ENCODE results near the gene CNTF. TPM values are rescaled to one million over a fixed set of nuclear protein-coding genes. Genes with fewer than 3 reads are reported as not detected.

CNTF gene
- total RNA-seq, 1 experiment from 2014 or later = 4.1 TPM

DNA sequence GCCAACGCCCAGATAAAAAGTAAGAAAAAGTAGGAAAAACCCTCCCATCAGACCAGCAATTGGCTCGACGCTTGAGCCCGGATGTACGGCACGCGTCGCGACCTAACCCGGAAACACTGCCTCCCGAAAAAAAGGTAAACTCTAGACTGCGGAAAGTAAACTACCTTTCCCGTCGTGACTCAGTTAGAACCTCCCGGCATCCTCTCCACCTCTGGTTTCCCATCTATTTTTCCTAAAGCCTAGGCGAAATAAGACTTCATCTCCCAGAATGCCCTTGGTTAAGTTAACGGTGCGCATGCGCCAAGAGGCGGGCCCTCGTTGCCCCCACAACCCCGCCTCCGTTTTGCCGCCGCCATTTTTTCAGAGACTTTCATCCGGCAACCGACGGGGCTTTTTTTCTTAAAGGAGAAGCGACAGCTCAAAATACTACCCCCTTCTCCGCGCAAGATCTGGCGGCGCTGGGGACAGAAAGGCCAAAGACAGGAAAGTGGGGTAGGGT lies 44.3 kb upstream of the CNTF start:
- H3K36me3 ChIP-seq (ENCODE audit: insufficient read depth, low read length) = peaks cover 9% of the 10 kb centered on the region; the same call in 1 of the 2 replicates
- H3K9me3 ChIP-seq (ENCODE audit: low read length) = no peaks in the 10 kb centered on the region
- no peak overlapping the region; the same call in 1 of the 2 replicates for H2AFZ ChIP-seq (ENCODE audit: low read length)
- H3K4me3 ChIP-seq (ENCODE audit: low read length) = peak overlapping the region; percentile 85
- peak overlapping the region; percentile 98 for H3K9ac ChIP-seq (ENCODE audit: low read length)
- peak overlapping the region; percentile 89 for H3K4me2 ChIP-seq (ENCODE audit: low read depth, low read length, poor library complexity, severe bottlenecking)
- H4K20me1 ChIP-seq (ENCODE audit: insufficient read depth, low read depth, low read length) = no peaks in the 10 kb centered on the region
- H3K9me2 ChIP-seq (replicated peaks; ENCODE audit: insufficient read depth, low read length) = no peaks in the 10 kb centered on the region
- peak; percentile 99 for DNase-seq
- H3K79me2 ChIP-seq (ENCODE audit: low read length) = peaks cover 82% of the 10 kb centered on the region
- H3K27ac ChIP-seq (ENCODE audit: low read length) = peak overlapping the region; percentile 97
- no peaks in the 10 kb centered on the region for H3K27me3 ChIP-seq (ENCODE audit: low read length)
- peaks cover 61% of the 10 kb centered on the region for H3K4me1 ChIP-seq (ENCODE audit: low read length)

DNA sequence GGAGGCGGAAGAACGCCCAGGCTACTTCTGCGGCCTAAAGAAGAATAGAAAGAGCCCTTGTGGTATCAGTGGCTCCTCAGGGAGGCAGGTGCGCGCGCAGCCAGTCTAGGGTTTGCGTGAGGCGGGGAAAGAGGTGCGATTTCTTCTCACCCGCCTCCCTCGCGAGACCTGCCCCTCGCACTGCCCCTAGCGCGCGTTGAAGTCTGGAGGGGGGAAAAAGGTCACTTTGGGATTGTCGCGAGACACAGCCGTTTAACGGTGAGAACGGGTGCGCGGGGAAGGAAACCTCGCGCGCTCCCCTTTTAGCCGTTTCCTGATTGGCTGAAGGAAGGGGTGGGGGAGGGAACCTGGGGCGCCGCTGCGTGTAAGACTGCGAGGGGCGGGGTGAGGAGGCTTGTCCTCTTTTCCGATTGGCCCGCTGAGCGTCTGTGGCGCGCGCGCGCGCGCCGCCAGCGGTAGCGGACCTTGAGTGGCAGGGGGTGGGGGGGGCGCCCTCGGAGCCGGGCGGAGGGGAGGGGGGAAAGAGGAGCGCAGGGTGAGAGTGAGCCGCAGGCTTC lies 43.8 kb upstream of the CNTF start, which contains the start of gene ZFP91:
ZFP91 (plus strand) TSS at position 429 of the 557 bp plus-strand sequence. CDS start 219 bp downstream, outside the sequence.
- Histone ChIP-seq H3K4me2 (ENCODE audit: low read depth, low read length, poor library complexity, severe bottlenecking) (peak within 1 kb of the TSS; percentile 95), H3K9me3 (ENCODE audit: low read length) (no peaks in the 10 kb centered on the region), H3K27me3 (ENCODE audit: low read length) (no peaks in the 10 kb centered on the region), H3K9ac (ENCODE audit: low read length) (peak within 1 kb of the TSS; percentile 98), H3K27ac (ENCODE audit: low read length) (peak within 1 kb of the TSS; percentile 97), H2AFZ (ENCODE audit: low read length) (no peak within 1 kb of the TSS; the same call in 1 of the 2 replicates), H3K79me2 (ENCODE audit: low read length) (peaks cover 82% of the 10 kb centered on the region), H4K20me1 (ENCODE audit: insufficient read depth, low read depth, low read length) (no peaks in the 10 kb centered on the region), H3K9me2 (replicated peaks; ENCODE audit: insufficient read depth, low read length) (no peaks in the 10 kb centered on the region), H3K4me1 (ENCODE audit: low read length) (peaks cover 61% of the 10 kb centered on the region), H3K36me3 (ENCODE audit: insufficient read depth, low read length) (peaks cover 13% of the 10 kb centered on the region; the same call in 1 of the 2 replicates), H3K4me3 (ENCODE audit: low read length) (peak within 1 kb of the TSS; percentile 85)
- peak; percentile 99 for DNase-seq

DNA sequence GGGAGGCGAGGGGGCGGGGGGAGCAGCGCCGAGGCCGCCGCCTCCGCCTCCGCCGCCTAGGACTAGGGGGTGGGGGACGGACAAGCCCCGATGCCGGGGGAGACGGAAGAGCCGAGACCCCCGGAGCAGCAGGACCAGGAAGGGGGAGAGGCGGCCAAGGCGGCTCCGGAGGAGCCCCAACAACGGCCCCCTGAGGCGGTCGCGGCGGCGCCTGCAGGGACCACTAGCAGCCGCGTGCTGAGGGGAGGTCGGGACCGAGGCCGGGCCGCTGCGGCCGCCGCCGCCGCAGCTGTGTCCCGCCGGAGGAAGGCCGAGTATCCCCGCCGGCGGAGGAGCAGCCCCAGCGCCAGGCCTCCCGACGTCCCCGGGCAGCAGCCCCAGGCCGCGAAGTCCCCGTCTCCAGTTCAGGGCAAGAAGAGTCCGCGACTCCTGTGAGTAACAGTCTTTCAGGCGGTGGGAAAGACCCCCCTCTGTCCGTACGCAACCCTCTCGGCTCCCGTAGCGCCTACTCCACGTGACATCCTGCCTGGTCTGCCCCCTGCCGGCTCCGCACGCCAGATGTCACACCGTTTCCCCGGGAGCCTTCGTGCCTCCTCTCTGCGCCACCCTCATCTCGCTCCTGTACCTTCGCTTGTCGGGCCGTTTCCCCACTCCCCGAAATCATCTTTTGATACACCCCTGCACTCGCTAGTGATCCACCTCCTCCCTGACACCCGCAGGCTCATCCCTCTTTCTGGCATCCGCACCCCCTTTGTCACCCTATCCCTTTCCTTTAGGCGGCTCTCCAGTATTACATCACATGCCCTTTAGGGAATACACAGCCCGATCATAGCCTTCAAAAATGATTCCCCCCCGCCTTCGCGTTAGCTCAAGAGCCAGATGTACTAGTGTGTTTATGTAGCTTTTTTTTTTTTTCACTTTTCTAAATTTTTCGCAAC lies 43.0 kb upstream of the CNTF start:
- Histone ChIP-seq H3K4me3 (ENCODE audit: low read length) (peak overlapping the region; percentile 81), H3K9me2 (replicated peaks; ENCODE audit: insufficient read depth, low read length) (no peaks in the 10 kb centered on the region), H4K20me1 (ENCODE audit: insufficient read depth, low read depth, low read length) (no peaks in the 10 kb centered on the region), H3K27me3 (ENCODE audit: low read length) (no peaks in the 10 kb centered on the region), H3K27ac (ENCODE audit: low read length) (peak overlapping the region; percentile 89), H3K9me3 (ENCODE audit: low read length) (no peaks in the 10 kb centered on the region), H3K36me3 (ENCODE audit: insufficient read depth, low read length) (peaks cover 14% of the 10 kb centered on the region; the same call in 1 of the 2 replicates), H3K4me1 (ENCODE audit: low read length) (peaks cover 58% of the 10 kb centered on the region), H3K79me2 (ENCODE audit: low read length) (peaks cover 82% of the 10 kb centered on the region), H3K9ac (ENCODE audit: low read length) (peak overlapping the region; percentile 94), H2AFZ (ENCODE audit: low read length) (no peak overlapping the region), H3K4me2 (ENCODE audit: low read depth, low read length, poor library complexity, severe bottlenecking) (peak overlapping the region; percentile 95)
- peak; percentile 96 for DNase-seq

DNA sequence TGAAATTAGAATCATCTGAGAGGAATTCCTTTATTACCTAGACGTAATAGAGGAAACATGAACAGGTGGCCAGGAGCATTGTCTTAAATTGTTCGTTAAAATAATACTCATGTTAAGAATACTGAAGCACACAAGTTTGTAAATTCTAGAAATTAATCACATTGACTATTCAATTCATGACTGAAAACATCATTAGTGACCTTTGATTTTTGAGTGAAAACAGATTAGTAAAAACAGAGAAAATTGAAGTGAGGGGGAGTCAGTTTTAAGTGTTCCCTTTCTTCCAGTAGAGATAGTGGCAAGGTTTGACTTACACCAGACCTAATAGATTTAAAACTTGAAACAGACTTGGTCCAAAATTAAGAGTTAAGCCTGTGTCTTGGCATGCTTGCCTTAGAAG lies 42.2 kb upstream of the CNTF start:
- no peak for DNase-seq
- H4K20me1 ChIP-seq (ENCODE audit: insufficient read depth, low read depth, low read length) = no peaks in the 10 kb centered on the region
- peak overlapping the region; percentile 94 for H3K9ac ChIP-seq (ENCODE audit: low read length)
- no peak overlapping the region for H2AFZ ChIP-seq (ENCODE audit: low read length)
- peaks cover 23% of the 10 kb centered on the region for H3K36me3 ChIP-seq (ENCODE audit: insufficient read depth, low read length)
- H3K9me3 ChIP-seq (ENCODE audit: low read length) = no peaks in the 10 kb centered on the region
- peaks cover 59% of the 10 kb centered on the region for H3K4me1 ChIP-seq (ENCODE audit: low read length)
- H3K27me3 ChIP-seq (ENCODE audit: low read length) = no peaks in the 10 kb centered on the region
- H3K27ac ChIP-seq (ENCODE audit: low read length) = peak overlapping the region; percentile 89
- no peaks in the 10 kb centered on the region for H3K9me2 ChIP-seq (replicated peaks; ENCODE audit: insufficient read depth, low read length)
- H3K79me2 ChIP-seq (ENCODE audit: low read length) = peaks cover 82% of the 10 kb centered on the region
- peak overlapping the region; percentile 95 for H3K4me2 ChIP-seq (ENCODE audit: low read depth, low read length, poor library complexity, severe bottlenecking)
- peak overlapping the region; percentile 81 for H3K4me3 ChIP-seq (ENCODE audit: low read length)

DNA sequence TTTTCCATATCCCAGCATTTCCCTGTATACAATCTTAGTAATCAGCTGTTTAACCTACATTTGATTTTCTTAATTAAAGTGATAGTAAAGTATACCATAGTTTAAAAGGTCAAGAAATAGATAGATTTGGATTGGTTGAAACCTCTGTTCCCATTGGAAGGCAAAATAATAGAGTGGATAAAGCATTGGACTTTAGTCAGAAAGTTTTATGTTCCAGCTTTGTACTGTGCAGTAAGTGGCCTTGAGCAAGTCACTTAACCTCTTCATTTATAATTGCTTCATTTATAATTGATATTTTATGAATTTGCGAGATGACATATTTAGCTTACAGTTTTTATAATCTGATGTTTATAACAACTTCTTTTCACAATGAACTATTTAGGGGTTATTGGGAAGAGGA lies 40.0 kb upstream of the CNTF start:
- H3K4me1 ChIP-seq (ENCODE audit: low read length) = peaks cover 55% of the 10 kb centered on the region
- H3K4me3 ChIP-seq (ENCODE audit: low read length) = no peak overlapping the region
- peaks cover 83% of the 10 kb centered on the region for H3K79me2 ChIP-seq (ENCODE audit: low read length)
- no peak overlapping the region for H3K27ac ChIP-seq (ENCODE audit: low read length)
- no peaks in the 10 kb centered on the region for H3K9me2 ChIP-seq (replicated peaks; ENCODE audit: insufficient read depth, low read length)
- no peak overlapping the region for H2AFZ ChIP-seq (ENCODE audit: low read length)
- peak overlapping the region; percentile 95 for H3K4me2 ChIP-seq (ENCODE audit: low read depth, low read length, poor library complexity, severe bottlenecking)
- H3K9ac ChIP-seq (ENCODE audit: low read length) = no peak overlapping the region
- no peaks in the 10 kb centered on the region for H4K20me1 ChIP-seq (ENCODE audit: insufficient read depth, low read depth, low read length)
- DNase-seq = no peak
- H3K36me3 ChIP-seq (ENCODE audit: insufficient read depth, low read length) = peaks cover 43% of the 10 kb centered on the region
- H3K9me3 ChIP-seq (ENCODE audit: low read length) = no peaks in the 10 kb centered on the region
- H3K27me3 ChIP-seq (ENCODE audit: low read length) = no peaks in the 10 kb centered on the region

DNA sequence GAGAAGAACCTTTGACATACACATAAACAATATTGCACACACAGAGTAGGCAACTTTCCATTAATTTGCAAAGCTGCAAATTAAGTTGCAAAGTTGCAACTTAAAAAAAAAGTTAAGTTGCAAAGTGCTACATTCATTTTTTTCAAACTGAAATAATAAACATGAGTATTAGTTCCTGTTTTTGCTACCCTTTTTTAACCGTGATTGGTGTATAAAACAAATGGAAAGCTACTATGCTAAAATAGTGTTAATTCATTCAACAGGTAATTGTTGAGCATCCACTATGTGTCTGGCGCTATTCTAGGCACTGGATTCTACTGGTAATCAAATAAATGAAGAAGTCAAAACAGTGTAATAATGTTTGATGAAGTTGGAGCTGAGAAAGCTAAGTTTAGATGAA lies 35.5 kb upstream of the CNTF start:
- Histone ChIP-seq H3K27me3 (ENCODE audit: low read length) (no peaks in the 10 kb centered on the region), H3K4me1 (ENCODE audit: low read length) (peaks cover 37% of the 10 kb centered on the region), H3K9ac (ENCODE audit: low read length) (no peak overlapping the region), H3K4me2 (ENCODE audit: low read depth, low read length, poor library complexity, severe bottlenecking) (no peak overlapping the region), H3K36me3 (ENCODE audit: insufficient read depth, low read length) (peaks cover 50% of the 10 kb centered on the region), H3K9me2 (replicated peaks; ENCODE audit: insufficient read depth, low read length) (no peaks in the 10 kb centered on the region), H2AFZ (ENCODE audit: low read length) (no peak overlapping the region), H3K27ac (ENCODE audit: low read length) (no peak overlapping the region), H3K9me3 (ENCODE audit: low read length) (no peaks in the 10 kb centered on the region), H4K20me1 (ENCODE audit: insufficient read depth, low read depth, low read length) (no peaks in the 10 kb centered on the region), H3K79me2 (ENCODE audit: low read length) (peaks cover 100% of the 10 kb centered on the region), H3K4me3 (ENCODE audit: low read length) (no peak overlapping the region)
- DNase-seq = no peak

DNA sequence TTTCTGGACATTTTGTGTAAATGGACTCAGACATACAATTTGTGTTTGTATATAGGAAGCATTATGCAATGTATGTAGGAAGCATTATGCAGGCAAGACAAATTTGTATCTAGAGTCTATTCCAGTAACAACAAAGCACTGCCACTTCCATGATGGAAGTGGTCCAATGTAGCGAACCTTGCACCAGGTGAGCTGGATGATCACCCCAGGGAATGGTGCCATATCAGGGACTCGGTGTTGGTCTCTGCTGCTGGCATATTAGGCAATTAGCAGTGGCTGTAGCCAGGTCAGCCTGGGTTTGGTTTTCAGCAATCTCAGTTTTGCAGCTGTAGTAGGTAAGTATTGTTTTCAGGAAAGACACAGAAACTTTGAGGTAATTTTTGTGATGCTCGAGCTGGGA lies 30.8 kb upstream of the CNTF start:
- Histone ChIP-seq H3K4me3 (ENCODE audit: low read length) (no peak overlapping the region), H2AFZ (ENCODE audit: low read length) (no peak overlapping the region), H3K79me2 (ENCODE audit: low read length) (peaks cover 100% of the 10 kb centered on the region), H3K36me3 (ENCODE audit: insufficient read depth, low read length) (peaks cover 32% of the 10 kb centered on the region; the same call in 1 of the 2 replicates), H3K9me3 (ENCODE audit: low read length) (no peaks in the 10 kb centered on the region), H3K4me1 (ENCODE audit: low read length) (peaks cover 24% of the 10 kb centered on the region), H4K20me1 (ENCODE audit: insufficient read depth, low read depth, low read length) (peaks cover 4% of the 10 kb centered on the region; the same call in 1 of the 2 replicates), H3K4me2 (ENCODE audit: low read depth, low read length, poor library complexity, severe bottlenecking) (no peak overlapping the region), H3K9me2 (replicated peaks; ENCODE audit: insufficient read depth, low read length) (no peaks in the 10 kb centered on the region), H3K9ac (ENCODE audit: low read length) (no peak overlapping the region), H3K27ac (ENCODE audit: low read length) (no peak overlapping the region), H3K27me3 (ENCODE audit: low read length) (no peaks in the 10 kb centered on the region)
- DNase-seq = no peak
